A549 treated with AZD2906 at 1 μM for 4 hours (cell line): Measurements from ENCODE around the gene CNOT11. TPM values are rescaled to one million over a fixed set of nuclear protein-coding genes. Genes with fewer than 3 reads are reported as not detected.

Source experiments
- total RNA-seq: library from RNA; stranded (reverse); fragments of 200-300 nt; extraction: Qiagen RNA extraction; gene quantifications from 5 replicates; pipeline ENCODE4 v1.2.3, GENCODE V29; 2022

CNOT11 gene
- 36.2 to 48.7 TPM (median 38.9 TPM) in 5 replicates for total RNA-seq

GRCh38 chr2:101252408-101253012 lies at the start of gene CNOT11:
Gene CNOT11, plus strand, starts transcription at chr2:101252886. Its CDS starts 79 bp downstream, at chr2:101252965.

GRCh38 chr2:101308432-101309210 lies 55.9 kb downstream of the CNOT11 start, which contains the start of gene RNF149:
Gene RNF149, minus strand, starts transcription at chr2:101308701. Its CDS starts 113 bp downstream, at chr2:101308588.

Other genes starting within 250 kb of the CNOT11 start
- 83.4 to 102 TPM (median 96.4 TPM) in 5 replicates for gene TBC1D8, start 101.5 kb upstream of the CNOT11 start, total RNA-seq
- 35.9 to 45.6 TPM (median 42.1 TPM) in 5 replicates for gene RNF149, start 55.8 kb downstream of the CNOT11 start, total RNA-seq
- gene CREG2, start 134.6 kb downstream of the CNOT11 start, total RNA-seq, result 6.2 to 12.4 TPM (median 10.5 TPM) in 5 replicates
- gene RFX8, start 222.2 kb downstream of the CNOT11 start, total RNA-seq, result not detected in 5 replicates